ENCODE results near the gene RNU1-4. TPM values are rescaled to one million over a fixed set of nuclear protein-coding genes. Genes with fewer than 3 reads are reported as not detected.
"Not testable (repeated sequence)": the region's sequence is repeated elsewhere in the genome, so short reads cannot be mapped to it uniquely, and the experiment has no call there.

RNU1-4 gene
- 3,278 TPM for total RNA-seq
- 10 to 100 TPM in 1 of 4 donors, not detected in 3; 23.7 TPM for polyA plus RNA-seq

DNA sequence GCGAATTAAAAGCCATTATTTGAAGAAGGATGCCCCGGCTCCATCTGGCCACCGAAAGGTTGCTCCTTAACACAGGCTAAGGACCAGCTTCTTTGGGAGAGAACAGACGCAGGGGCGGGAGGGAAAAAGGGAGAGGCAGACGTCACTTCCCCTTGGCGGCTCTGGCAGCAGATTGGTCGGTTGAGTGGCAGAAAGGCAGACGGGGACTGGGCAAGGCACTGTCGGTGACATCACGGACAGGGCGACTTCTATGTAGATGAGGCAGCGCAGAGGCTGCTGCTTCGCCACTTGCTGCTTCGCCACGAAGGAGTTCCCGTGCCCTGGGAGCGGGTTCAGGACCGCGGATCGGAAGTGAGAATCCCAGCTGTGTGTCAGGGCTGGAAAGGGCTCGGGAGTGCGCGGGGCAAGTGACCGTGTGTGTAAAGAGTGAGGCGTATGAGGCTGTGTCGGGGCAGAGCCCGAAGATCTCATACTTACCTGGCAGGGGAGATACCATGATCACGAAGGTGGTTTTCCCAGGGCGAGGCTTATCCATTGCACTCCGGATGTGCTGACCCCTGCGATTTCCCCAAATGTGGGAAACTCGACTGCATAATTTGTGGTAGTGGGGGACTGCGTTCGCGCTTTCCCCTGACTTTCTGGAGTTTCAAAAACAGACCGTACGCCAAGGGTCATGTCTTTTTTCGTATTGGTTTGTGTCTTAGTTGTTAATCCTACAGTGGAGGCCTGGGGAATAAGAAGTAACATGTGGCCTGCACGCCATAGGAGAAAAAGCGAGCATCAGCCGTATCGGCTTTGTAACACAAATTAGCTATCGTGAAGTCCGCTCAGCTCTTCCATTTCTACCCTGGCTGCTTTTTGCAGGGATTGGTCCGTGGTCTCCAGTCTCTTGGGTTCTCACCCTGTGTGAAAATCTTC lies at the start of gene RNU1-4:
RNU1-4 (plus strand) TSS at position 470 of the 918 bp plus-strand sequence.
- not testable (repeated sequence) for H3K27me3 ChIP-seq (ENCODE audit: control insufficient read depth, insufficient read depth, low read length); H3K36me3 ChIP-seq (ENCODE audit: control insufficient read depth, insufficient read depth, low read length); H3K27ac ChIP-seq (ENCODE audit: insufficient read depth, low read length, poor library complexity, severe bottlenecking); H3K27me3 Mint-ChIP-seq; H3K4me1 ChIP-seq (ENCODE audit: control insufficient read depth, insufficient read depth, low read length, poor library complexity, severe bottlenecking); H3K9me3 Mint-ChIP-seq; DNase-seq; H3K4me1 Mint-ChIP-seq; H3K4me3 ChIP-seq (ENCODE audit: low read depth, low read length); H3K4me3 Mint-ChIP-seq; H3K27ac Mint-ChIP-seq; H3K36me3 Mint-ChIP-seq; H3K9me3 ChIP-seq (ENCODE audit: control insufficient read depth in 2 of 2, low read length in 2 of 2)
- peak; percentile 88 to 96 for ATAC-seq (ENCODE audit: low read depth in 2 of 2)

DNA sequence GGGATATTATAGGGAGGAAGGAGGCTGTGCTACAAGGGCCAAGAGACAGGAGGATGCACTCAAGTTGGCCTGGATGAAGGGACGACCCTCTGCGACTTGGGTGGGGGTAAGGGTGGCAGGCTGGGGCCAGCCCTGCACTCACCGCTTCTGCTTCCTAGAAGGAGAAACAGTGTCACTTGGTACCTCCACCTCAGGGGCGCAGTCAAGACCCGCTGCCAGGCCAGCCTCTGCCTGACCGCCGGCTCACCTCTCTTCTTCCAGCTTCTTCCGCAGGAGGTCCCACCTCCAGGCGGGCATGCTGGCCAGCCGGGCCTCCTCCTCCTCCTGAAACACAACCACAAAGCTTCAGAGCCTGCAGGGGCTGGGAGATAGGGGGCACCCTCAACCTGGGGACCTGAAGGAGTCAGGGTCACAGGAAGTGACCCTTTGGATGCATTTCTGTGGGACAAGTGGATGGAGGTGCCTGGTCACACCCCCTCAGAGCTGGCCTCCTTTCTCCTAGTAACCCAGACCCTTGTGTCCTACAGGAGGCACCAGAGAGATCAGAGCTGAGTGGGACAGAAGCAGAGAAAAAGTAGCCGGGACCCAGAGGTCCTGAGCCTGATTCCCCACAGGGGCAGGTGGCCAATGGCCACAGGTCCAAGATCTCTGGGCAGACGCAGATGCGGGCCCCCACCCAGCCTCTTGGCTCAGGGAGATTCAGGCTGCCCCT lies 49.2 kb upstream of the RNU1-4 start:
- DNase-seq; H3K27ac ChIP-seq (ENCODE audit: insufficient read depth, low read length, poor library complexity, severe bottlenecking); ATAC-seq (ENCODE audit: low read depth in 2 of 2); H3K9me3 ChIP-seq (ENCODE audit: control insufficient read depth in 2 of 2, low read length in 2 of 2); H3K4me3 ChIP-seq (ENCODE audit: low read depth, low read length); H3K27me3 Mint-ChIP-seq; H3K36me3 ChIP-seq (ENCODE audit: control insufficient read depth, insufficient read depth, low read length); H3K4me1 ChIP-seq (ENCODE audit: control insufficient read depth, insufficient read depth, low read length, poor library complexity, severe bottlenecking); H3K4me3 Mint-ChIP-seq; H3K27me3 ChIP-seq (ENCODE audit: control insufficient read depth, insufficient read depth, low read length); H3K27ac Mint-ChIP-seq; H3K36me3 Mint-ChIP-seq; H3K4me1 Mint-ChIP-seq; H3K9me3 Mint-ChIP-seq: not testable (repeated sequence)

DNA sequence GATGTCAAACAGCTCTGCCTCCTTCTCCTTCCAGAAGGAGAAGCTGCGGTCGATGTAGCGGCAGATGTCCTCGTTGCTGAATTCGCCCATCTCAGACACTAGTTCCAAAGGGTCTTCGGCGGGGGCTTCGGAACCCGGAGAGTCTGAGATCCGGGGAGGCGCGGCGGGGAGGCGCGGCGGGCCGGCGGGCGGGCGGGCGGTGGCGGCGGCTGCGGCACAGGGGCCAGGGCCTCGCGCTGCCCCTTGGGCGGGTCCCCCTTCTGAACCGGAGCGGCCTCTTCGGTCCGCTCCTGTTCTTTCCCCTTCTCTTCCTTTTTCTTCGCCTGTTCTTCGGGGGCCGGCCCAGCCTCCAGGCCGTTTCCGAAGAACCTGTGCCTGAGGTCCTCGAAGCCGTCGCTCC lies 48.0 kb upstream of the RNU1-4 start:
- H3K4me3 ChIP-seq (ENCODE audit: low read depth, low read length); H3K36me3 Mint-ChIP-seq; H3K9me3 Mint-ChIP-seq; DNase-seq; H3K27ac Mint-ChIP-seq; ATAC-seq (ENCODE audit: low read depth in 2 of 2); H3K9me3 ChIP-seq (ENCODE audit: control insufficient read depth in 2 of 2, low read length in 2 of 2); H3K27me3 ChIP-seq (ENCODE audit: control insufficient read depth, insufficient read depth, low read length); H3K4me1 Mint-ChIP-seq; H3K4me3 Mint-ChIP-seq; H3K4me1 ChIP-seq (ENCODE audit: control insufficient read depth, insufficient read depth, low read length, poor library complexity, severe bottlenecking); H3K36me3 ChIP-seq (ENCODE audit: control insufficient read depth, insufficient read depth, low read length); H3K27ac ChIP-seq (ENCODE audit: insufficient read depth, low read length, poor library complexity, severe bottlenecking); H3K27me3 Mint-ChIP-seq: not testable (repeated sequence)

DNA sequence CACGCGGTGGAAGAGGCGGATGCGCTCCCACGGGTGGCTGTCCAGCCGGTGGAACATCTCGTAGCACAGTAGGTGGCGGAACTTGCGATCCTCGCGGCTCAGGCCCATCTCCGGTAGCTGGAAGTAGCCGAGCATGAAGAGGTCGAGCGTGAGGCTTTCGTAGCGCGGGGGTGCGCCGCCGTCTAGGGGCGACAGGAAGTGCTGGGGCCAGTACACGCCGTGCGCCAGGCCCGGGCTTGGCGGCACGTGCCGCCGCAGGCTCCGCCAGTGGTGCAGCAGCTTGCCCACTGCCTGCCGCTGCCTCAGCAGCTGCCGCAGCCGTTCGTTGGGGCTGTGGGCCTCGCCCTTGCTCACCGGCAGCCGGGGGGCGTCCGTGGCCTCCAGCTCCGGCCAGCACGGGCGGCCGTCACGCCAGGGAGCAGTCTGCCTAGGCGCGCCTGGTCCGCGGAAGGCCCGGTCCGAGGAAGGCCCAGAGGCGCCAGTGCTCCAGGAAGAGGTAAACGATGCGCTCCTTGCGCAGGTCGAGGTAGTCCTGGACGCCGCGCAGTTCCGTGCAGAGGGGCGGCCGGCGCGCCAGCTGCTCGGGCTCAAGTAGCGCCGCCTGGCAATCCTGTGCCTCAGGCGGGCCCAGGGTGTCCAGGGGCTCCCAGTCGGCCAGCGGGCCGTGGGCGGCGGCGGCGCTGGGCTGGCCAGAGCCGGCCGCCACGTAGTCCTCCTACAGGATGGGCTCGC lies 47.4 kb upstream of the RNU1-4 start:
- H3K27me3 ChIP-seq (ENCODE audit: control insufficient read depth, insufficient read depth, low read length); H3K9me3 Mint-ChIP-seq; H3K36me3 ChIP-seq (ENCODE audit: control insufficient read depth, insufficient read depth, low read length); H3K27ac Mint-ChIP-seq; H3K36me3 Mint-ChIP-seq; H3K27me3 Mint-ChIP-seq; ATAC-seq (ENCODE audit: low read depth in 2 of 2); H3K4me3 Mint-ChIP-seq; DNase-seq; H3K4me3 ChIP-seq (ENCODE audit: low read depth, low read length); H3K4me1 ChIP-seq (ENCODE audit: control insufficient read depth, insufficient read depth, low read length, poor library complexity, severe bottlenecking); H3K27ac ChIP-seq (ENCODE audit: insufficient read depth, low read length, poor library complexity, severe bottlenecking); H3K9me3 ChIP-seq (ENCODE audit: control insufficient read depth in 2 of 2, low read length in 2 of 2); H3K4me1 Mint-ChIP-seq: not testable (repeated sequence)

DNA sequence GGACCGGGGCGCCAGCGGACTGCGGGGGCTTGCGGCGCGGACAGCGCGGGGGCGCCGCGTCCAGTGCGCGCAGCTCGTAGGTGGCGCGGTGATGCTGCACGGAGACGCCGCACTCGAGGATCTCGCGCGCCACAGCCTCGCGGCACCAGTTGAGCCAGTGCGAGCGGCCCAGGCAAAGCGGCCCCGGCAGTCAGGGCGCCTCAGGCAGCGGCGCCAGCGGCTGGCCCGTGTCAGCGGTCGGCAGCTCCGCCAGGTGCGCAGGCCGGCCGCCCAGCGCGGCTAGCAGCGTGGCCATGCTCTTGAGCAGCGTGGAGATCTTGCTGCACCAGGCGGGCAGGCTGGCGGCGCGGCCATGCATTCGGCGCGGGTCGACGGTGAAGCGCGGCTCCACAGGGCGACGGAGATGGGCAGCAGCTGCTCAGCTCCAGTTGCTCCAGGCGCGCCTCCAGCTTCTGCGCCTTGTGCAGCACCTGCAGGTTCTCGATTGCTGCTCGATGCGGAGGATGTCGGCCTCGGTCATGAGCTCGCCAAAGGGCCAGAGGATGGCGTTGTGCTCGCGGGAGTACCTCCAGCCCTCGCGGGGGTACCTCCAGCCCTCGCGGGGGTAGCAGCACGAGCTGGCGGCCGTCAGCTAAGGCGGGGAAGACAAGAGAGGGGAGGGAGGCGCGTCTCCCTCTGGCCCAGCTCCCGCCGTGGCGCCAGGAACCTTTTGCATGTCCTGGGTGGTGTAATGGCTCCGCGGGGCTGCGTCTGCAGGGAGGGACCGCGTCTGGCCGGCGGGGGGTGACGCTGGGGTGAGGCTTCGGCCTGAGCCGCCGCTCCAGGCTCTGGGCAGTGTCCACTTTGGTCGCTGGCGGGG lies 46.6 kb upstream of the RNU1-4 start:
- not testable (repeated sequence) for H3K4me1 Mint-ChIP-seq; H3K4me3 ChIP-seq (ENCODE audit: low read depth, low read length); H3K27ac Mint-ChIP-seq; ATAC-seq (ENCODE audit: low read depth in 2 of 2); H3K36me3 ChIP-seq (ENCODE audit: control insufficient read depth, insufficient read depth, low read length); H3K27me3 ChIP-seq (ENCODE audit: control insufficient read depth, insufficient read depth, low read length); H3K4me1 ChIP-seq (ENCODE audit: control insufficient read depth, insufficient read depth, low read length, poor library complexity, severe bottlenecking); H3K9me3 ChIP-seq (ENCODE audit: control insufficient read depth in 2 of 2, low read length in 2 of 2); H3K36me3 Mint-ChIP-seq; H3K27ac ChIP-seq (ENCODE audit: insufficient read depth, low read length, poor library complexity, severe bottlenecking); H3K9me3 Mint-ChIP-seq; DNase-seq; H3K27me3 Mint-ChIP-seq; H3K4me3 Mint-ChIP-seq

DNA sequence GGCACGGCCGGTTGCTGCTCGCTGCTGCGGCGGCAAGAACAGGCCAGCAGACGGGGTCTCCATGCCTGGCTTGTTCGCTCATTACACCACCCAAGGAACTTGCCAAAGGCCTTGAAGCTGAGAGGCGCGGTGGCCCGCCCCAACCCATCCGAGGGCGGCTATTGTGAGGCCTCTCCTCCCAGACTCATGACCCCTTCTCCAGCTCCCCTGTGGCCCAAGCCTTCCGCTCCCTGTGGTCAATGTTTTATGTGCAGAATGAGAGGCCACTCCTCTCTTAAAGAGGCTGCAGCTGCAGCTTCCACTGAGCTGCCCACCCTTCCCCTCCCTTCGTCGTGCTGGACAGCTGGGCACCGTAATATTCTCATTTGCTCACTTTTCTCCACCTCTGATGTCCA lies 46.0 kb upstream of the RNU1-4 start:
- not testable (repeated sequence) for H3K4me3 ChIP-seq (ENCODE audit: low read depth, low read length); H3K36me3 Mint-ChIP-seq; H3K27ac Mint-ChIP-seq; H3K36me3 ChIP-seq (ENCODE audit: control insufficient read depth, insufficient read depth, low read length); H3K27ac ChIP-seq (ENCODE audit: insufficient read depth, low read length, poor library complexity, severe bottlenecking); H3K4me1 ChIP-seq (ENCODE audit: control insufficient read depth, insufficient read depth, low read length, poor library complexity, severe bottlenecking); H3K4me1 Mint-ChIP-seq; H3K9me3 Mint-ChIP-seq; DNase-seq; H3K27me3 ChIP-seq (ENCODE audit: control insufficient read depth, insufficient read depth, low read length); H3K27me3 Mint-ChIP-seq; H3K4me3 Mint-ChIP-seq; ATAC-seq (ENCODE audit: low read depth in 2 of 2); H3K9me3 ChIP-seq (ENCODE audit: control insufficient read depth in 2 of 2, low read length in 2 of 2)

DNA sequence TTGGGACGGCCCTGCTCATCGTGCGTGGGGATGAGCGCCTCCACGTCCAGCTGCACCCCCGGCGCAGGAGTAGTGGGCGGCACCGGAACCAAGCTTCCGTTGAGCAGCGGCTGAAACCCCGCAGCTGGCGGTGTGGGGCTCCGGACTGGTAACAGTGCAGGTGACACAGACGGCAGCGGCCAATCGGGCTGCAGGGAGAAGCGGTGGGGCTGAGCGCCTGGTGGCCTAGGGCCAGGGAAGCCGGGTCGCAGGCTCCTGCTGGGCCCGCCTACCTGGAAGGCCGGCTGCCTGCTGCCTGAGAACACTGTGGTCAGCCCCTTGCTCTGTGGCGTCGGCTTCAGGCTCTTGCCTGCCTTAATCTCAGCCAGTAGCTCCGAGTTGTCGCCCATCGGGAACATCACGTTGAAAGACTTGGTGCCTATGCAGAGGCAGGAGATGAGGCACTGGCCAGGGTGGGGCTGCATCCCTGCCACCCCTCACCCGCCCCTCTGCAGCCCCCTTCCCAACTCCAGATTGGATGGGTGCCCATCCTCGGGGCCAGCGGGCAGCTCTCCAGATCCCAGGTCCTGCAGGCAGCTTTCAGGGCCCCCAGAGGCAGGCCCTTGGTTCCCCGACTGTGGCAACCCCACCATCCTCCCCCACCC lies 43.7 kb upstream of the RNU1-4 start:
- H3K4me1 Mint-ChIP-seq; H3K27me3 ChIP-seq (ENCODE audit: control insufficient read depth, insufficient read depth, low read length); H3K9me3 Mint-ChIP-seq; DNase-seq; ATAC-seq (ENCODE audit: low read depth in 2 of 2); H3K36me3 Mint-ChIP-seq; H3K27ac Mint-ChIP-seq; H3K36me3 ChIP-seq (ENCODE audit: control insufficient read depth, insufficient read depth, low read length); H3K27me3 Mint-ChIP-seq; H3K4me3 ChIP-seq (ENCODE audit: low read depth, low read length); H3K4me3 Mint-ChIP-seq; H3K4me1 ChIP-seq (ENCODE audit: control insufficient read depth, insufficient read depth, low read length, poor library complexity, severe bottlenecking); H3K9me3 ChIP-seq (ENCODE audit: control insufficient read depth in 2 of 2, low read length in 2 of 2); H3K27ac ChIP-seq (ENCODE audit: insufficient read depth, low read length, poor library complexity, severe bottlenecking): not testable (repeated sequence)

All from CD4-positive, CD25-positive, alpha-beta regulatory T cell (primary cell).